GM18951 (cell line): ENCODE results near the gene CEP350.

Source experiments
- POLR2A ChIP-seq: IDR thresholded peaks from 4 replicates; pipeline ENCODE4 v1.6.1; 2011; ENCODE audit warnings: mild to moderate bottlenecking; ENCODE audit not compliant: insufficient read length, insufficient read depth; ENCODE audit errors: extremely low read depth
- in situ Hi-C: fragments of 300-500 bp; cut with MboI; formaldehyde crosslinking; loops from one replicate; pipeline ENCODE4 v1.12.0; 2022; ENCODE audit warnings: low sequenced_read_pairs, mixed read lengths, inconsistent platforms; ENCODE audit not compliant: unreplicated experiment

CEP350 gene

GRCh38 chr1:179954493-179955286, at the start of gene CEP350:
CEP350 (plus strand) TSS chr1:179954810; CDS start chr1:179986182, 31,372 bp downstream.
- in situ Hi-C loops: no loop called here
- TF ChIP-seq POLR2A: peak; percentile 93

- no peak for TF ChIP-seq POLR2A
- in situ Hi-C loops: no loop called here
Measured at GRCh38 chr1:179910934-179911333, 43.7 kb upstream of the CEP350 start.

GRCh38 chr1:179911812-179912211, 42.8 kb upstream of the CEP350 start:
- in situ Hi-C loops: no loop called here
- TF ChIP-seq POLR2A: no peak

GRCh38 chr1:179917601-179918429, 36.8 kb upstream of the CEP350 start:
- in situ Hi-C loops: no loop called here
- no peak for TF ChIP-seq POLR2A

- in situ Hi-C loops: no loop called here
- TF ChIP-seq POLR2A: no peak
Measured at GRCh38 chr1:179921472-179921871, 33.1 kb upstream of the CEP350 start.

- no peak for TF ChIP-seq POLR2A
- in situ Hi-C loops: no loop called here
Measured at GRCh38 chr1:179921981-179922872, 32.4 kb upstream of the CEP350 start.

- TF ChIP-seq POLR2A: no peak
- in situ Hi-C loops: no loop called here
Measured at GRCh38 chr1:179923029-179923428, 31.6 kb upstream of the CEP350 start.

- in situ Hi-C loops: no loop called here
- no peak for TF ChIP-seq POLR2A
Measured at GRCh38 chr1:179924268-179924667, 30.3 kb upstream of the CEP350 start.

GRCh38 chr1:179925302-179925701, 29.3 kb upstream of the CEP350 start:
- in situ Hi-C loops: no loop called here

GRCh38 chr1:179925922-179926849, 28.4 kb upstream of the CEP350 start:
- in situ Hi-C loops: no loop called here
- no peak for TF ChIP-seq POLR2A

More at GRCh38 chr1:179925302-179925701, 29.3 kb upstream of the CEP350 start:
- no peak for TF ChIP-seq POLR2A

- in situ Hi-C loops: no loop called here
- TF ChIP-seq POLR2A: no peak
Measured at GRCh38 chr1:179926850-179927205, 27.8 kb upstream of the CEP350 start.

- in situ Hi-C loops: no loop called here
Measured at GRCh38 chr1:179929955-179930798, 24.4 kb upstream of the CEP350 start.

More at GRCh38 chr1:179929955-179930798, 24.4 kb upstream of the CEP350 start:
- TF ChIP-seq POLR2A: no peak
